Progenitor cell of endocrine pancreas (in vitro differentiated cells): ENCODE measurements around the gene PDS5B. TPM values are rescaled to one million over a fixed set of nuclear protein-coding genes. Genes with fewer than 3 reads are reported as not detected.

Experiments used
- DNase-seq: peaks from one replicate; pipeline ENCODE4 v3.0.0; 2021; ENCODE audit warnings: low spot score; ENCODE audit not compliant: unreplicated experiment
- H3K27ac Mint-ChIP-seq: 2 replicates; pipeline ENCODE4 v1.8.0; 2021; ENCODE audit warnings: mild to moderate bottlenecking, moderate library complexity, mixed read lengths
- H3K27me3 Mint-ChIP-seq: 2 replicates; pipeline ENCODE4 v1.8.0; 2021; ENCODE audit warnings: mixed read lengths
- H3K36me3 Mint-ChIP-seq: 2 replicates; pipeline ENCODE4 v1.8.0; 2022; ENCODE audit warnings: mixed read lengths; ENCODE audit not compliant: insufficient read depth
- H3K4me1 Mint-ChIP-seq: 2 replicates; pipeline ENCODE4 v1.8.0; 2021; ENCODE audit warnings: low read depth, mixed read lengths
- H3K4me3 Mint-ChIP-seq: 2 replicates; pipeline ENCODE4 v1.8.0; 2021; ENCODE audit warnings: low read depth, mild to moderate bottlenecking, moderate library complexity, mixed read lengths
- H3K9me3 Mint-ChIP-seq: 2 replicates; pipeline ENCODE4 v1.8.0; 2021; ENCODE audit warnings: low read depth, mixed read lengths
- total RNA-seq: library from RNA; stranded (reverse); gene quantifications from 2 replicates; pipeline ENCODE4 v1.2.1, GENCODE V29; 2021
- TF ChIP-seq, protein P1 (sequence below): fragments of 200-600 bp; sonication (generic); IDR thresholded peaks from one replicate; pipeline ENCODE4 v1.5.0; 2021; ENCODE audit warnings: antibody characterized with exemption, mild to moderate bottlenecking; ENCODE audit not compliant: unreplicated experiment

PDS5B gene
- total RNA-seq, 1 donor from 2014 or later, result 64.4 TPM

DNA sequence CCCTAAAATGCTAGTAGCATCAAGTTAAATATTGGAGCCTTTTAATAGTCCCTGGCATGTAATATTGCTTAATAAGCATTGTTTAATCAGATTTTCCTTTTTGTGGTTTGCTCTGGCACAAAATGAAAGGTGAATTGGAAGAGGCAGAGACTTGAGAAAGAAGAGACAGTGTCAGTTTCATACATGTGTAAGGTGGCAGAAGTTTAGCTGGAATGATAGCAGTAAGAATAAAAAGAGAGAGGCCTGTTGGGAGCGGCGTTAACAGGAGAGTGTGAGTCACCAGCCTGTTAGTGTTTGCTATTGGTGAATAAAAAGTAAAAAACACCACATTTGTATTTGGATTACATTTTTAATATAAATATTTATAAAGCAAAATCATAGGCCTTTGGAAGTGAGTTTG lies 145.3 kb downstream of the PDS5B start:
- H3K9me3 Mint-ChIP-seq, result peaks cover 7% of the 10 kb centered on the region
- H3K27ac Mint-ChIP-seq, result peak overlapping the region; percentile 12
- H3K36me3 Mint-ChIP-seq, result peaks cover 16% of the 10 kb centered on the region
- H3K4me1 Mint-ChIP-seq, result peaks cover 21% of the 10 kb centered on the region
- H3K4me3 Mint-ChIP-seq, result no peak overlapping the region
- TF ChIP-seq, protein P1, sequence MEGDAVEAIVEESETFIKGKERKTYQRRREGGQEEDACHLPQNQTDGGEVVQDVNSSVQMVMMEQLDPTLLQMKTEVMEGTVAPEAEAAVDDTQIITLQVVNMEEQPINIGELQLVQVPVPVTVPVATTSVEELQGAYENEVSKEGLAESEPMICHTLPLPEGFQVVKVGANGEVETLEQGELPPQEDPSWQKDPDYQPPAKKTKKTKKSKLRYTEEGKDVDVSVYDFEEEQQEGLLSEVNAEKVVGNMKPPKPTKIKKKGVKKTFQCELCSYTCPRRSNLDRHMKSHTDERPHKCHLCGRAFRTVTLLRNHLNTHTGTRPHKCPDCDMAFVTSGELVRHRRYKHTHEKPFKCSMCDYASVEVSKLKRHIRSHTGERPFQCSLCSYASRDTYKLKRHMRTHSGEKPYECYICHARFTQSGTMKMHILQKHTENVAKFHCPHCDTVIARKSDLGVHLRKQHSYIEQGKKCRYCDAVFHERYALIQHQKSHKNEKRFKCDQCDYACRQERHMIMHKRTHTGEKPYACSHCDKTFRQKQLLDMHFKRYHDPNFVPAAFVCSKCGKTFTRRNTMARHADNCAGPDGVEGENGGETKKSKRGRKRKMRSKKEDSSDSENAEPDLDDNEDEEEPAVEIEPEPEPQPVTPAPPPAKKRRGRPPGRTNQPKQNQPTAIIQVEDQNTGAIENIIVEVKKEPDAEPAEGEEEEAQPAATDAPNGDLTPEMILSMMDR, result no peak
- DNase-seq, result no peak
- no peaks in the 10 kb centered on the region for H3K27me3 Mint-ChIP-seq

DNA sequence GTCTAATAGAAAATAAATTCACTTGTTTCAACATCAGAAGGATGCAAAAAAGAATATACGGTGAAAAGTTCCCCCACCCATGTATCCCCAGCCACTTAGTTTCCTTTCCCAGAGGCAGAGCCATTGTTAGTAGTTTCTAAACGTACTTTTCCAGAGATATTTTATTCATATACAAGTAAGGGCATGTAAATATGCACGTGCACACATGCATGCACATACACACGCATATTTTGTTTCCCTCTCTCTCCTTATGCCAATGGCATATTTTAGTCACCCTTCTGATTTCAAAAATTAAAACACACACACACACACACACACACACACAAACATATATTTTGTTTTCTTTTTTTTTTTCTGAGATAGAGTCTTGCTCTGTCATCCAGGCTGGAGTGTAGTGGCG lies 147.4 kb downstream of the PDS5B start:
- Mint-ChIP-seq H3K27me3 (no peaks in the 10 kb centered on the region), H3K27ac (no peak overlapping the region), H3K4me1 (peaks cover 28% of the 10 kb centered on the region), H3K36me3 (peaks cover 14% of the 10 kb centered on the region), H3K9me3 (peaks cover 7% of the 10 kb centered on the region), H3K4me3 (no peak overlapping the region)
- DNase-seq, result no peak
- TF ChIP-seq, protein P1, result no peak

DNA sequence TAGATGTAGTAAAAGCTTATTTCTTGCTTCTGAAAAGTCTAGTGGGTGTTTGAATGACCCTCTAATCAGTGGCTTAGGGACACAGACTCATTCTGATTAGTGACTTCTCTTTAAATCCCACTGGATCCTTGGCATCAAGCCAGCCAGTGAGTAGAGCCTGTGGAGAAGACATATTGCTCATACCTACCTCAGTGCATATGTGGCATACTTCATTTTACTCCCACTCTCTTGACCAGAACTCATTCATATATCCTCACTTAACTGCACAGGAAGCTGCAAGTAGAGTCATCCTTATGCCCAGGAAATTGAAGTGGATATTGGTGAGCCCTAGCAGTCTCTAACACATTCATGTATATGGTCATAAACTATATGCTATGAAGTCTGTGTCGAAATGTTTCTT lies 148.3 kb downstream of the PDS5B start:
- Mint-ChIP-seq H3K27ac (no peak overlapping the region), H3K36me3 (peaks cover 9% of the 10 kb centered on the region), H3K9me3 (peaks cover 6% of the 10 kb centered on the region), H3K27me3 (no peaks in the 10 kb centered on the region), H3K4me3 (no peak overlapping the region), H3K4me1 (peaks cover 28% of the 10 kb centered on the region)
- no peak for DNase-seq
- TF ChIP-seq, protein P1, result no peak

GRCh38 chr13:32735859-32736258 lies 149.6 kb downstream of the PDS5B start:
- H3K4me3 Mint-ChIP-seq, result no peak overlapping the region
- H3K9me3 Mint-ChIP-seq, result no peaks in the 10 kb centered on the region
- no peak overlapping the region for H3K27ac Mint-ChIP-seq
- no peaks in the 10 kb centered on the region for H3K27me3 Mint-ChIP-seq
- peaks cover 4% of the 10 kb centered on the region for H3K36me3 Mint-ChIP-seq
- TF ChIP-seq, protein P1, result no peak
- no peak for DNase-seq
- H3K4me1 Mint-ChIP-seq, result peaks cover 25% of the 10 kb centered on the region

DNA sequence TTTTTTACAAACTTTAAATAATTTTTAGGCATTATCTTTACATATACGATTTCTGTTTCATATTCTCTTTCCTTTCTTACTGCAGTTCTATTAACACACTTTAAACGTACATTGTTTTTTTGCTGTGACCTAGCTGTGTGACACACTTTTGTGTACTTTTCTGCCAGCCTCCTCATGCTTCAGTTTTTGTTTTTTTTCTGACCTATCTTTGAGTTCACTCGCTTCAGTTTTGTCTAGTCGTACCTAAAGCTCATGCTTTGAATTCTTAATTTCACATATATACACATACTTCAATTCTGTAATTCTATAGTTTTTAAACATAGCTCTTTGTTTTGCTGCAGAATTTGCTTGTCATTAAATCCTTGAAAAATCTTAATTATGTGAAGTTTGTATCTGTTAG lies 150.4 kb downstream of the PDS5B start:
- Mint-ChIP-seq H3K36me3 (peaks cover 4% of the 10 kb centered on the region), H3K9me3 (no peaks in the 10 kb centered on the region), H3K4me1 (peaks cover 21% of the 10 kb centered on the region), H3K27ac (peak overlapping the region; percentile 11), H3K4me3 (no peak overlapping the region), H3K27me3 (no peaks in the 10 kb centered on the region)
- TF ChIP-seq, protein P1, result no peak
- no peak for DNase-seq
